IPS-18c (cell line): ENCODE data around the gene PTCH1.

Experiments used
- H3K4me3 ChIP-seq: 2 replicates; pipeline ENCODE4 v1.7.0; 2013; ENCODE audit warnings: low read depth, mild to moderate bottlenecking, low read length, moderate library complexity; ENCODE audit not compliant: insufficient read depth
- H3K9me3 ChIP-seq: one replicate; pipeline ENCODE4 v1.6.1; 2013; ENCODE audit warnings: mild to moderate bottlenecking, low read length, moderate library complexity; ENCODE audit not compliant: control insufficient read depth, insufficient read depth

Gene PTCH1

GRCh38 chr9:95459851-95460517 lies 56.8 kb downstream of the PTCH1 start:
- H3K9me3 ChIP-seq, result no peaks in the 10 kb centered on the region
- no peak overlapping the region for H3K4me3 ChIP-seq

GRCh38 chr9:95459178-95459577 lies 57.6 kb downstream of the PTCH1 start:
- no peak overlapping the region for H3K4me3 ChIP-seq
- H3K9me3 ChIP-seq, result no peaks in the 10 kb centered on the region

GRCh38 chr9:95458666-95459065 lies 58.1 kb downstream of the PTCH1 start:
- Histone ChIP-seq H3K9me3 (no peaks in the 10 kb centered on the region), H3K4me3 (no peak overlapping the region)

- no peak overlapping the region for H3K4me3 ChIP-seq
Observed at GRCh38 chr9:95457769-95458168, 59.0 kb downstream of the PTCH1 start.

GRCh38 chr9:95455714-95456113 lies 61.1 kb downstream of the PTCH1 start:
- Histone ChIP-seq H3K4me3 (no peak overlapping the region), H3K9me3 (no peaks in the 10 kb centered on the region)

More at GRCh38 chr9:95457769-95458168, 59.0 kb downstream of the PTCH1 start:
- H3K9me3 ChIP-seq, result no peaks in the 10 kb centered on the region

- no peak overlapping the region for H3K4me3 ChIP-seq
- no peaks in the 10 kb centered on the region for H3K9me3 ChIP-seq
Observed at GRCh38 chr9:95452176-95452575, 64.6 kb downstream of the PTCH1 start.

DNA sequence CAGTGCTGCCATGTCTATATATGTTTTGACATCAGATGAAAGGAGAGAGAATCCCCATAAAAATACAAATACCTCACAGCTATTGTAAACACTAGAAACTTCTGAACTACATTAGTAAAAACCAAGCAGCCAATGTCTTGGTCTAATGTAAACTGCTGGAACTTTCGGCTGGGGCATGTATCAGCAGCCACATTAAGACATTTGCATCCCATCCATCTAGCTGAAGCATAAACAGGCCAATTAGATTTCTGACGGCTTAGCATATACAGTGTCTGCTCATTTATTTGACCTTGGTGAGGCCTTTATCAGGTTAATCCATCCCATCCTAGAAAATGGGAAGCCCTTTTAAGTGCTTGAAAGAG lies 65.7 kb downstream of the PTCH1 start:
- no peak overlapping the region for H3K4me3 ChIP-seq
- H3K9me3 ChIP-seq, result no peaks in the 10 kb centered on the region

GRCh38 chr9:95450171-95451064 lies 66.4 kb downstream of the PTCH1 start:
- Histone ChIP-seq H3K4me3 (no peak overlapping the region), H3K9me3 (no peaks in the 10 kb centered on the region)

GRCh38 chr9:95449016-95449415 lies 67.8 kb downstream of the PTCH1 start:
- Histone ChIP-seq H3K9me3 (no peaks in the 10 kb centered on the region), H3K4me3 (no peak overlapping the region)

DNA sequence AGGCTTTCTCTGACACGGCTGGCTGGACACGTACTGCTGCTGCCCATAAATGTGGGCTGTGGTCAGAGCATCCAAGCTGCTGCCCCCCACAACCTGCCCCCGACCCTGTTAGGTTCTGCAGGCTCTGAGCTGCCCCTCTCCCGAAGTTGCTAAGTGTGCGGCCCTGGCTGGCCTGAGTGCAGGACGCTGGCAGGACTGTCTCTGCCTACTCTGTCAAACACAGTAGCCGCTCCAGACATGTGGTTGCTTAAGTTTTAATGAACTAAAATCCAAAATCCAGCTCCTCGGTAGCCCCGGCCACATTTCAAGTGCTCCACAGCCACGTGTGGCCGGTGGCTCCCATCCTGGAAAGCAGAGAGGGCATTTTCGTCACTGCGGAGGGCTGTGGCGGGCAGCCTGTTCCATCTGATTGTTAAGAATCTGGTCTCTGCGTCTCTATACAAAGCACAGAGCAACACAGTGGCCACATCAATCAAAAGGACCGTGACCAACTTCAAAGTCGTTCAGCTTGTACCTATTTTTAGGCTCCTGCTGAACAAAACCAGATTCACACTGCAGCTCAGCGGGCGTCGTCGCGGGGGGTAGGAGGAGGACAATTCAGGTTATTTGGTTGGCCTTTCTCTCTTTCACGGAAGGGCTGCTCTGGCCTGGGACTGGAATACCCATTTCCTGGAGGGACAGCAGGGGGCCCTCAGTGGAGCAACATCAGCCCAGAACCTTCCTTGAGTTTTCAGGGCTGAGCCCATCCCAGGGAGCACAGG lies 68.9 kb downstream of the PTCH1 start:
- Histone ChIP-seq H3K9me3 (no peaks in the 10 kb centered on the region), H3K4me3 (no peak overlapping the region)

DNA sequence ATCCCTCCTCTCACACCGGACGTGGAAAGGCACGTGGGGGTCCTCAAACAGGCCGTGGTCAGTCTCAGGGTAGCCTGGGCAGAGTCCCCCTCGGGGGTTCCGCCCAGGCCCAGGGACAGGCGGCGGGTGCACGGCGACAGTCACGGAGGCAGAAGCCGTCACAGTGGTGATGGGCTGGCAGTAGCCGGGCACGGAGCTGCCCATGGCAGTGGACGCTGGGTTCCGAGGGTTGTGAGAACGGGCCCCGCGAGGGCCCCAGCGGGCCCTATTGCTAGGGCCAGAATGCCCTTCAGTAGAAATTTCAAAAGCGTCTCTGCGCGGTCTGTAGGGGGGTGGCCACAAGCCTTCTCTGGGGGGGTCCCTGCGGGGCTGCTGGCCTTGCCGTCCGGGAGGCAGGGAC lies 69.8 kb downstream of the PTCH1 start:
- Histone ChIP-seq H3K9me3 (no peaks in the 10 kb centered on the region), H3K4me3 (no peak overlapping the region)

DNA sequence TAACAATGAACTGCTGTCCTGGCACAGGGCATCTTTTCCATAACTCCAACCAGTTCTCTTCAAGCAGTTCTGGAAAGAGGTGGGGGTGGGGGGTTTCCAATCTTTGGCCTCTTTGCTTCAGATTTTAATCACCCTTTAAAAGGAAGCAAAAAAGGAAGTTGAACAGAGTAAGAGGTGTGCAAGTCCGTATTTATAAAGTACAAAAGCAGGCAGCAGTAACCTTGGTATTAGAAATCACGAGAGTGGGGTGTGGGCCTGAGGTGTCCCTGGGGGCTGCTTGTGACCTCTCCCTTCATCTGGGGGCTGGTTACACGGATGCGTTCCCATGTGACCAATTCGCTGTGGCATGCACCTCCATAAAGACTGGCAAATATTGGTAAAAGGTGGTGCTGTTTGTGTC lies 70.5 kb downstream of the PTCH1 start:
- Histone ChIP-seq H3K9me3 (no peaks in the 10 kb centered on the region), H3K4me3 (no peak overlapping the region)

- Histone ChIP-seq H3K4me3 (no peak overlapping the region), H3K9me3 (no peaks in the 10 kb centered on the region)
Observed at GRCh38 chr9:95444160-95444559, 72.6 kb downstream of the PTCH1 start.

GRCh38 chr9:95443301-95443700 lies 73.5 kb downstream of the PTCH1 start:
- H3K4me3 ChIP-seq, result no peak overlapping the region
- no peaks in the 10 kb centered on the region for H3K9me3 ChIP-seq

- no peak overlapping the region for H3K4me3 ChIP-seq
- no peaks in the 10 kb centered on the region for H3K9me3 ChIP-seq
Observed at GRCh38 chr9:95441081-95441480, 75.7 kb downstream of the PTCH1 start.

DNA sequence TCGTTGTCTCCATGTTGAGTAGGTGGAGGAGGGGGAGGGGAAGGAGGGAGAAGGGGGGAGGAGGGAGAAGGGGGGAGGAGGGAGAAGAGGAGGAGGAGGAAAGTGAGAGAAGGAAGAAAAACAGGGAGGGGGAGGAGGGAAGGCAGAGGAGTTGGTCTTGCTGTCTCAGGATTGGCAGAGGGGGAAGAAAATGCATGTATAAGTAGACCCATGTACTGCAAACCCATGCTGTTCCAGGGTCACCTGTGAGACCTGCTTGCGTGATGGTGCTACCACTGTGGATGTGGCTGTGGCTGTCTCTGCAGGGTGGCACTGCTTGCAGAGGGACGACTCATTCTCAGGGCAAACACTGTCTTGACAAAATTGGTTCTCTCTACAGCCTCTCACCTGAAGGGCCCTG lies 76.3 kb downstream of the PTCH1 start:
- no peak overlapping the region for H3K4me3 ChIP-seq
- H3K9me3 ChIP-seq, result no peaks in the 10 kb centered on the region

GRCh38 chr9:95438561-95439357 lies 78.0 kb downstream of the PTCH1 start:
- H3K4me3 ChIP-seq, result no peak overlapping the region
- H3K9me3 ChIP-seq, result no peaks in the 10 kb centered on the region
